ENCODE measurements around the gene SLC23A2. TPM values are rescaled to one million over a fixed set of nuclear protein-coding genes. Genes with fewer than 3 reads are reported as not detected.
"Not testable (repeated sequence)": the region's sequence is repeated elsewhere in the genome, so short reads cannot be mapped to it uniquely, and the experiment has no call there.

The SLC23A2 gene
- total and polyA plus RNA-seq, 2 donors, result 5.7 to 8.6 TPM

DNA sequence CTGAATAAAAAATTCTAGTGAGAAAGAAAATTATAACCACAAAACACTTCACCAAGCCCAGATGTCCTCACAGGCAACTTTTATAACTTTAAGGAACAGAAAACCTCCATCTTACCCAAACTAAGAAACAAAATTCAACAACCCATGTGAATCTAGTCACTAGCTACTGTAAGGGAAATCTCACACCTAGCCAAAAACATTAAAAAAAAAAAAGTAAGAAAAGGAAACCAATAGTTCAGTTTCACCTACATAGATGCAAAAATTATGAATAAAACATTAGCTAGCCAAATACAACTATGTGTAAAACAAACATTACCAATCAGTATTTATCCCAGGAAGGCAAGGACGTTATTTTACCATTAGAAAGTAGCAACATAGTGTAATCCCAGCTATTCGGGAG lies 35.5 kb upstream of the SLC23A2 start:
- no peak for DNase-seq (ENCODE audit: low read depth in 6 of 9, low spot score in 9 of 9)
- no peak overlapping the region for H3K4me3 ChIP-seq (ENCODE audit: low read length in 2 of 2)
- no peak overlapping the region for H3K27ac ChIP-seq (ENCODE audit: low read depth in 1 of 2, low read length in 1 of 2)
- no peaks in the 10 kb centered on the region for H3K36me3 ChIP-seq (ENCODE audit: control insufficient read depth in 2 of 2, insufficient read depth in 2 of 2, low read length in 1 of 2)
- no peaks in the 10 kb centered on the region for H3K9me3 ChIP-seq (ENCODE audit: control insufficient read depth in 2 of 2, insufficient read depth in 1 of 2, low read length in 1 of 2)
- H3K27me3 ChIP-seq (ENCODE audit: control insufficient read depth in 2 of 2, insufficient read depth in 1 of 2, low read length in 1 of 2), result no peaks in the 10 kb centered on the region
- no peaks in the 10 kb centered on the region for H3K4me1 ChIP-seq (ENCODE audit: control insufficient read depth in 2 of 2, insufficient read depth in 2 of 2, low read length in 2 of 2)
- 92% methylated on average over 2 of the region's 2 CpGs for WGBS

GRCh38 chr20:5035518-5035917 lies 34.2 kb upstream of the SLC23A2 start:
- WGBS, result 98% methylated on average over 1 of the region's 1 CpG
- H3K27me3 ChIP-seq (ENCODE audit: control insufficient read depth in 2 of 2, insufficient read depth in 1 of 2, low read length in 1 of 2); H3K36me3 ChIP-seq (ENCODE audit: control insufficient read depth in 2 of 2, insufficient read depth in 2 of 2, low read length in 1 of 2); H3K4me3 ChIP-seq (ENCODE audit: low read length in 2 of 2); H3K9me3 ChIP-seq (ENCODE audit: control insufficient read depth in 2 of 2, insufficient read depth in 1 of 2, low read length in 1 of 2); H3K4me1 ChIP-seq (ENCODE audit: control insufficient read depth in 2 of 2, insufficient read depth in 2 of 2, low read length in 2 of 2); DNase-seq (ENCODE audit: low read depth in 6 of 9, low spot score in 9 of 9): not testable (repeated sequence)
- peak overlapping the region in 1 of 2 donors; percentile 5 for H3K27ac ChIP-seq (ENCODE audit: low read depth in 1 of 2, low read length in 1 of 2)

GRCh38 chr20:5033566-5033965 lies 32.3 kb upstream of the SLC23A2 start:
- H3K4me1 ChIP-seq (ENCODE audit: control insufficient read depth in 2 of 2, insufficient read depth in 2 of 2, low read length in 2 of 2), result no peaks in the 10 kb centered on the region
- DNase-seq (ENCODE audit: low read depth in 6 of 9, low spot score in 9 of 9), result no peak
- H3K36me3 ChIP-seq (ENCODE audit: control insufficient read depth in 2 of 2, insufficient read depth in 2 of 2, low read length in 1 of 2), result no peaks in the 10 kb centered on the region
- 75% methylated on average over 2 of the region's 2 CpGs for WGBS
- H3K27me3 ChIP-seq (ENCODE audit: control insufficient read depth in 2 of 2, insufficient read depth in 1 of 2, low read length in 1 of 2), result no peaks in the 10 kb centered on the region
- no peaks in the 10 kb centered on the region for H3K9me3 ChIP-seq (ENCODE audit: control insufficient read depth in 2 of 2, insufficient read depth in 1 of 2, low read length in 1 of 2)
- no peak overlapping the region for H3K4me3 ChIP-seq (ENCODE audit: low read length in 2 of 2)
- no peak overlapping the region for H3K27ac ChIP-seq (ENCODE audit: low read depth in 1 of 2, low read length in 1 of 2)

DNA sequence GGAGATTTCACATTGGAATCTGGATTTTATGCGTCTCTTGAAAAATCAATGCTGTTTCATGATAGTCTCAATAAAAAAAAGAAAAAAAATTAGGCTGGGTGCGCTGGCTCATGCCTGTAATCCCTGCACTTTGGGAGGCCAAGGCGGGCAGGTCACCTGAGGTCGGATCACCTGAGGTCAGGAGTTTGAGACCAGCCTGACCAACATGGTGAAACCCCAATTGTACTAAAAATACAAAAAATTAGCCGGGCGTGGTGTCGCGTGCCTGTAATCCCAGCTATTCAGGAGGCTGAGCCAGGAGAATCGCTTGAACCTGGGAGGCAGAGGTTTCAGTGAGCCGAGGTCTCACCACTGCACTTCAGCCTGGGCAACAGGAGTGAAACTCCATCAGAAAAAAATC lies 30.4 kb upstream of the SLC23A2 start:
- not testable (repeated sequence) for H3K4me3 ChIP-seq (ENCODE audit: low read length in 2 of 2); H3K36me3 ChIP-seq (ENCODE audit: control insufficient read depth in 2 of 2, insufficient read depth in 2 of 2, low read length in 1 of 2); H3K4me1 ChIP-seq (ENCODE audit: control insufficient read depth in 2 of 2, insufficient read depth in 2 of 2, low read length in 2 of 2); H3K27me3 ChIP-seq (ENCODE audit: control insufficient read depth in 2 of 2, insufficient read depth in 1 of 2, low read length in 1 of 2); DNase-seq (ENCODE audit: low read depth in 6 of 9, low spot score in 9 of 9); H3K27ac ChIP-seq (ENCODE audit: low read depth in 1 of 2, low read length in 1 of 2); H3K9me3 ChIP-seq (ENCODE audit: control insufficient read depth in 2 of 2, insufficient read depth in 1 of 2, low read length in 1 of 2)
- 97% methylated on average over 10 of the region's 10 CpGs for WGBS

- 97% methylated on average over 10 of the region's 10 CpGs for WGBS
Observed at GRCh38 chr20:5031206-5031557, 29.9 kb upstream of the SLC23A2 start.

DNA sequence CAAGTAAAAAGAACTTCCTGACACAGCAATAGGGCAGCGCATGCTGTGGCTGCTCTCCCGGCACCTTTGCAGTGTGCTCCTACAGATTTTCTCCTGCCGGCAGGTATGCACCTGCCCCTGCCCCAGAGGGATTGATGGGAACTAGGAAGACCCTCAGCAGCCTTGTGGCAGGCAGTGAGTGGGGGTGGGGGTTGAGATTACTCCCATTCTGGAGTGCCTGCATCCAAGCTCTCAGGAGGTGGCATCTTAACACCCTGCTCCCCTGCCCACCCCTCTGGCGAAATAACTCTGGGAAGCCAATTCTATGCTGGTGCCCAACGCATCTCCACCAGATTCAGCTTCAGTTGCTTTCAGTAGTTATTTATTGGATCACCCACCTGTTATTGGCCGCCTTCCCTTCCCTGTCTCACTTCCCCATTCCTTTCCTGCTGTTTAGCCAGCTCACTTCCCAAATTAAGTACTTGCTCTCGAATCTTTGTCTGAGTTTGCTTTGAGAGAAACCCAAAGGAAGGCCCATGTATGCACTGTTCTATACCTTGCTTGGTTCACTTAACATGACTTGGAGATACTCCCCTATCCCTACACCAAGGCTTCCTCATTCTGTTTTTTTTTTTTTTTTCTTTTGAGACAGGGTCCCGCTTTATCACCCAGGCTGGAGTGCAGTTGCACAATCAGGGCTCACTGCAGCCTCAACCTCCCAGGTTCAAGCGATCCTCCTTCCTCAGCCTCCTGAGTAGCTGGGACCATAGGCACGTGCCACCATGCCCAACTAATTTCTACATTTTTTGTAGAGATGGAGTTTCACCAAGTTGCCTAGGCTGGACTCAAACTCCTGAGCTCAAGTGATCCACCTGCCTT lies 29.3 kb upstream of the SLC23A2 start:
- H3K27ac ChIP-seq (ENCODE audit: low read depth in 1 of 2, low read length in 1 of 2), result no peak overlapping the region
- H3K9me3 ChIP-seq (ENCODE audit: control insufficient read depth in 2 of 2, insufficient read depth in 1 of 2, low read length in 1 of 2), result no peaks in the 10 kb centered on the region
- H3K4me1 ChIP-seq (ENCODE audit: control insufficient read depth in 2 of 2, insufficient read depth in 2 of 2, low read length in 2 of 2), result no peaks in the 10 kb centered on the region
- no peaks in the 10 kb centered on the region for H3K36me3 ChIP-seq (ENCODE audit: control insufficient read depth in 2 of 2, insufficient read depth in 2 of 2, low read length in 1 of 2)
- no peaks in the 10 kb centered on the region for H3K27me3 ChIP-seq (ENCODE audit: control insufficient read depth in 2 of 2, insufficient read depth in 1 of 2, low read length in 1 of 2)
- WGBS, result 85% methylated on average over 10 of the region's 10 CpGs
- H3K4me3 ChIP-seq (ENCODE audit: low read length in 2 of 2), result no peak overlapping the region
- DNase-seq (ENCODE audit: low read depth in 6 of 9, low spot score in 9 of 9), result no peak

More at GRCh38 chr20:5031206-5031557, 29.9 kb upstream of the SLC23A2 start:
- Histone ChIP-seq H3K36me3 (ENCODE audit: control insufficient read depth in 2 of 2, insufficient read depth in 2 of 2, low read length in 1 of 2) (no peaks in the 10 kb centered on the region), H3K4me1 (ENCODE audit: control insufficient read depth in 2 of 2, insufficient read depth in 2 of 2, low read length in 2 of 2) (no peaks in the 10 kb centered on the region), H3K27ac (ENCODE audit: low read depth in 1 of 2, low read length in 1 of 2) (no peak overlapping the region), H3K4me3 (ENCODE audit: low read length in 2 of 2) (no peak overlapping the region), H3K27me3 (ENCODE audit: control insufficient read depth in 2 of 2, insufficient read depth in 1 of 2, low read length in 1 of 2) (no peaks in the 10 kb centered on the region), H3K9me3 (ENCODE audit: control insufficient read depth in 2 of 2, insufficient read depth in 1 of 2, low read length in 1 of 2) (no peaks in the 10 kb centered on the region)
- no peak for DNase-seq (ENCODE audit: low read depth in 6 of 9, low spot score in 9 of 9)

DNA sequence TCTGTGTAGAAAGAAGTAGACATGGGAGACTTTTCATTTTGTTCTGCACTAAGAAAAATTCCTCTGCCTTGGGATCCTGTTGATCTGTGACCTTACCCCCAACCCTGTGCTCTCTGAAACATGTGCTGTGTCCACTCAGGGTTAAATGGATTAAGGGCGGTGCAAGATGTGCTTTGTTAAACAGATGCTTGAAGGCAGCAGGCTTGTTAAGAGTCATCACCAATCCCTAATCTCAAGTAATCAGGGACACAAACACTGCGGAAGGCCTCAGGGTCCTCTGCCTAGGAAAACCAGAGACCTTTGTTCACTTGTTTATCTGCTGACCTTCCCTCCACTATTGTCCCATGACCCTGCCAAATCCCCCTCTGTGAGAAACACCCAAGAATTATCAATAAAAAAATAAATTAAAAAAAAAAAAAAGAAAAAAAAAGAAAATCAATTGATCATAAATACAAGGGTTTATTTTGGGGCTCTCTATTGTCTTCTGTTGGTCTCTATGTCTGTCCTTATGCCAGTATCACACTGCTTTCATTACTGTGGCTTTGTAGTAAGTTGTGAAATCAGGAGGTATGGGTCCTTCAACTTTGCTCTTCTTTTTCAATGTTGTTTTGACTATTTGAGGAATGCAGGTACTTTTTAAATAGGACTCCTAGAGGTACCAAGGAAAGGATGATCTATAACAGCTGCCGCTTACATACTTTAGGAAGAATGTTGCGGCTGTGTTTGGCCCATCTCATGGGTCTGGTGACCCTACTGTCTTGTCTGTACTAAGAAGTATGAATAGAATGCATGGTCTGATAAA lies 27.1 kb upstream of the SLC23A2 start:
- DNase-seq (ENCODE audit: low read depth in 6 of 9, low spot score in 9 of 9); H3K4me1 ChIP-seq (ENCODE audit: control insufficient read depth in 2 of 2, insufficient read depth in 2 of 2, low read length in 2 of 2); H3K27ac ChIP-seq (ENCODE audit: low read depth in 1 of 2, low read length in 1 of 2); H3K27me3 ChIP-seq (ENCODE audit: control insufficient read depth in 2 of 2, insufficient read depth in 1 of 2, low read length in 1 of 2); H3K9me3 ChIP-seq (ENCODE audit: control insufficient read depth in 2 of 2, insufficient read depth in 1 of 2, low read length in 1 of 2); H3K4me3 ChIP-seq (ENCODE audit: low read length in 2 of 2); H3K36me3 ChIP-seq (ENCODE audit: control insufficient read depth in 2 of 2, insufficient read depth in 2 of 2, low read length in 1 of 2): not testable (repeated sequence)
- WGBS, result 98% methylated on average over 4 of the region's 4 CpGs

DNA sequence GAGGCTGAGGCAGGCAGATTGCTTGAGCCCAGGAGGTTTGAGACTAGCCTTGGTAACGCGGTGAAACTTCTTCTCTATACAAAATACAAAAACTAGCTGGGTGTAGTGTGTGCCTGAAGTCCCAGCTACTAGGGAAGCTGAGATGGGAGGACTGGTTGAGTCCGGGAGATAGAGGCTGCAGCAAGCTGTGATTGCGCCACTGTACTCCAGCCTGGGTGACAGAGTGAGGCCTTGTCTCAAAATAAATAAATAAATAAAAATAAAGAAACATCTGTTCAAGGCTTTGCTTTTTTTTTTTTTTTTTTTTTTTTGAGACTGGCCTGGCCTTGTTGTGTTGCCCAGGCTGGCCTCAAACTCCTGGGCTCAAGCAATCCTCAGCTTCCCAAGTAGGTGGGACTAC lies 23.7 kb upstream of the SLC23A2 start:
- Histone ChIP-seq H3K27me3 (ENCODE audit: control insufficient read depth in 2 of 2, insufficient read depth in 1 of 2, low read length in 1 of 2) (no peaks in the 10 kb centered on the region), H3K9me3 (ENCODE audit: control insufficient read depth in 2 of 2, insufficient read depth in 1 of 2, low read length in 1 of 2) (no peaks in the 10 kb centered on the region), H3K36me3 (ENCODE audit: control insufficient read depth in 2 of 2, insufficient read depth in 2 of 2, low read length in 1 of 2) (no peaks in the 10 kb centered on the region), H3K4me3 (ENCODE audit: low read length in 2 of 2) (no peak overlapping the region), H3K4me1 (ENCODE audit: control insufficient read depth in 2 of 2, insufficient read depth in 2 of 2, low read length in 2 of 2) (no peaks in the 10 kb centered on the region), H3K27ac (ENCODE audit: low read depth in 1 of 2, low read length in 1 of 2) (no peak overlapping the region)
- WGBS, result 98% methylated on average over 4 of the region's 4 CpGs
- no peak for DNase-seq (ENCODE audit: low read depth in 6 of 9, low spot score in 9 of 9)

DNA sequence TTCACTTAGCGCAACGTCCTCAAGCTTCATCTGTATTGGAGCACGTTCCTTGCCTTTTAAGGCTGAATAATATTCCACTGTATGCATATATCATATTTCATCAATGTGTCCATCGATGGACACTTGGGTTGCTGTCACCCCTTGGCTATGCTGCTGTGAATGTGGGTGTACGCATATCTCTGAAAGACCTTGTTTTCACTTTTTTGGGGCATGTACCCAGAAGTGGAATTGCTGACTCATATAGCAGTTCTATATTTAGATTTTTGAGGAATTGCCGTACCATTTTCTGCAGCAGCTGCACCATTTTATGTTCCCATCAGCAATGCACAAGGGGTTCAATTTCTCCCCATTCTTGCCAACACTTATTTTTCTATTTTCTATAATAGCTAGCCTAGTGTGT lies 22.8 kb upstream of the SLC23A2 start:
- H3K9me3 ChIP-seq (ENCODE audit: control insufficient read depth in 2 of 2, insufficient read depth in 1 of 2, low read length in 1 of 2), result no peaks in the 10 kb centered on the region
- 90% methylated on average over 6 of the region's 6 CpGs for WGBS
- H3K4me3 ChIP-seq (ENCODE audit: low read length in 2 of 2), result no peak overlapping the region
- H3K4me1 ChIP-seq (ENCODE audit: control insufficient read depth in 2 of 2, insufficient read depth in 2 of 2, low read length in 2 of 2), result no peaks in the 10 kb centered on the region
- no peak for DNase-seq (ENCODE audit: low read depth in 6 of 9, low spot score in 9 of 9)
- H3K27ac ChIP-seq (ENCODE audit: low read depth in 1 of 2, low read length in 1 of 2), result no peak overlapping the region
- H3K36me3 ChIP-seq (ENCODE audit: control insufficient read depth in 2 of 2, insufficient read depth in 2 of 2, low read length in 1 of 2), result no peaks in the 10 kb centered on the region
- no peaks in the 10 kb centered on the region for H3K27me3 ChIP-seq (ENCODE audit: control insufficient read depth in 2 of 2, insufficient read depth in 1 of 2, low read length in 1 of 2)

All from thymus (tissue), 11 donors.